Ishikawa (cell line): ENCODE measurements around the gene STAT4.

Source experiments
- CEBPB ChIP-seq: IDR thresholded peaks from 2 replicates; pipeline ENCODE4 v1.6.1; 2012
- CREB1 ChIP-seq: IDR thresholded peaks from 2 replicates; pipeline ENCODE4 v1.6.1; 2012; ENCODE audit warnings: low read depth
- EGR1 ChIP-seq: IDR thresholded peaks from 2 replicates; pipeline ENCODE4 v1.6.1; 2012
- EP300 ChIP-seq: IDR thresholded peaks from 2 replicates; pipeline ENCODE4 v1.6.1; 2012; ENCODE audit warnings: borderline replicate concordance
- FOXM1 ChIP-seq: IDR thresholded peaks from 2 replicates; pipeline ENCODE4 v1.6.1; 2012; ENCODE audit warnings: low read depth, borderline replicate concordance
- MAX ChIP-seq: IDR thresholded peaks from 2 replicates; pipeline ENCODE4 v1.6.1; 2012
- NFIC ChIP-seq: IDR thresholded peaks from 2 replicates; pipeline ENCODE4 v1.6.1; 2012
- RAD21 ChIP-seq: IDR thresholded peaks from 2 replicates; pipeline ENCODE4 v1.6.1; 2012; ENCODE audit warnings: low read depth
- REST ChIP-seq: IDR thresholded peaks from 2 replicates; pipeline ENCODE4 v1.6.1; 2012; ENCODE audit warnings: low read depth, mild to moderate bottlenecking
- TAF1 ChIP-seq: IDR thresholded peaks from 2 replicates; pipeline ENCODE4 v1.6.1; 2012; ENCODE audit warnings: low read depth, mild to moderate bottlenecking
- TCF12 ChIP-seq: IDR thresholded peaks from 2 replicates; pipeline ENCODE4 v1.6.1; 2012; ENCODE audit warnings: low read depth
- TEAD4 ChIP-seq: IDR thresholded peaks from 2 replicates; pipeline ENCODE4 v1.6.1; 2012
- USF1 ChIP-seq: IDR thresholded peaks from 2 replicates; pipeline ENCODE4 v1.6.1; 2012
- YY1 ChIP-seq: IDR thresholded peaks from 2 replicates; pipeline ENCODE4 v1.6.1; 2012; ENCODE audit warnings: low read depth
- ZBTB7A ChIP-seq: IDR thresholded peaks from 2 replicates; pipeline ENCODE4 v1.6.1; 2012; ENCODE audit warnings: low read depth

Gene STAT4

GRCh38 chr2:190997526-190998113, 153.2 kb downstream of the STAT4 start:
- no peak for TF ChIP-seq NFIC
- no peak for TF ChIP-seq MAX
- TF ChIP-seq CREB1, result no peak
- no peak for TF ChIP-seq EGR1
- no peak for TF ChIP-seq ZBTB7A
- TF ChIP-seq YY1, result no peak
- TF ChIP-seq TCF12, result no peak
- TF ChIP-seq TAF1, result no peak
- no peak for TF ChIP-seq RAD21
- no peak for TF ChIP-seq FOXM1
- no peak for TF ChIP-seq REST
- TF ChIP-seq TEAD4, result no peak
- TF ChIP-seq CEBPB, result no peak
- no peak for TF ChIP-seq EP300
- TF ChIP-seq USF1, result no peak

- TF ChIP-seq CREB1 (no peak), YY1 (no peak), USF1 (no peak), EGR1 (no peak)
These were observed 153.8 kb downstream of the STAT4 start for GRCh38 chr2:190996947-190997346.

- TF ChIP-seq CEBPB (no peak), RAD21 (peak; percentile 29; the same call in 1 of the 2 replicates)
These were observed 154.4 kb downstream of the STAT4 start for GRCh38 chr2:190996338-190996946.

- TF ChIP-seq TEAD4, result no peak
- TF ChIP-seq RAD21, result no peak
- no peak for TF ChIP-seq TCF12
- TF ChIP-seq MAX, result no peak
- TF ChIP-seq ZBTB7A, result no peak
- no peak for TF ChIP-seq EGR1
- TF ChIP-seq REST, result no peak
These were observed 156.6 kb downstream of the STAT4 start for GRCh38 chr2:190994148-190994547.

GRCh38 chr2:190993292-190993643, 157.5 kb downstream of the STAT4 start:
- TF ChIP-seq TCF12 (no peak), YY1 (no peak), NFIC (no peak), TEAD4 (no peak), CEBPB (no peak), REST (no peak)
